GM10266 (cell line): Measurements from ENCODE around the gene TMEM26.

ENCODE experiments used
- DNase-seq: peaks from one replicate; pipeline ENCODE4 v3.0.0; 2012; ENCODE audit errors: extremely low spot score
- CTCF ChIP-seq: IDR thresholded peaks from 2 replicates; pipeline ENCODE4 v1.5.1; 2012; ENCODE audit warnings: mild to moderate bottlenecking, low read depth; ENCODE audit not compliant: control insufficient read depth, insufficient read depth; ENCODE audit errors: missing control alignments

The TMEM26 gene

DNA sequence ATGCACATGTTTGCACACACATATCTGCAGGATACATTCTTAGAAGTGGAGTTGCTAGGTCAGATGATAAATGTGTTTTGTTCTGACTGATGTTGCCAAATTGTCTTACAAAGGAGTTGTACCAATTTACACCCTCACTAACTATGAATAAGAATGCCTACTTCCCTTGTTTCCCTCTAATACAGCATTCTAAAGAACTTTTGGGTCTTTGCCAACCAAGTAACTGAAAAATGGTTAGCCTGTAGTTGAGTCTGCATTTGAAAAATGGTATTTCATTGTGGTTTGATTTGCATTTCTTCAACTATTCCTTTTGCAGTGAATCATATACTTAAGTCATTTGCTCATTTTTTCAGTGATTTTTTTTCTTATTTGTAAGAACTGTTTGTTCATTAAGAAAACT, 48.4 kb downstream of the TMEM26 start:
- TF ChIP-seq CTCF = no peak
- no peak for DNase-seq

GRCh38 chr10:61400524-61400923, 52.7 kb downstream of the TMEM26 start:
- DNase-seq = no peak
- TF ChIP-seq CTCF = no peak

- no peak for DNase-seq
- no peak for TF ChIP-seq CTCF
Measured at GRCh38 chr10:61399406-61399805, 53.8 kb downstream of the TMEM26 start.

GRCh38 chr10:61398366-61399129, 54.6 kb downstream of the TMEM26 start:
- DNase-seq = no peak
- no peak for TF ChIP-seq CTCF

- no peak for DNase-seq
Measured at GRCh38 chr10:61397175-61397986, 55.8 kb downstream of the TMEM26 start.

DNA sequence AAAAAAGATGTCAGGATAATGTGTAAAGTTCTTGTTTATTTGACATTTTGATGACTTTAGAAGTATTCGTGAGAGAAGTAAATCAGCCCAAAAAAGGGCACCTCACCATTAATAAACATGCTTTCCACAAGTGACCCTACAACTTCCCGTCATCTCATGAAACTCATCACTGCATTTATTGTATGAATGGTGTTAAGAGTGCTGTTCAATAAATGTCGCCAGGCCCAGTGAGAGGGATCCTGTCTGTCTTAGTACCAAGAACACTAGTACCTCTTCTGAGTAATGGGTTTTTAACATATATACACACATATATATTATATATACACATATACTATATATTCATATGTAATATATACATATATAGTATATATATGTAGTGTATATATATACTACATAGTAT, 61.9 kb downstream of the TMEM26 start:
- TF ChIP-seq CTCF = no peak
- DNase-seq = no peak

More at GRCh38 chr10:61397175-61397986, 55.8 kb downstream of the TMEM26 start:
- TF ChIP-seq CTCF = no peak

GRCh38 chr10:61390851-61391250, 62.3 kb downstream of the TMEM26 start:
- TF ChIP-seq CTCF = no peak
- DNase-seq = no peak
